ENCODE results near the gene KCNJ4.

DNA sequence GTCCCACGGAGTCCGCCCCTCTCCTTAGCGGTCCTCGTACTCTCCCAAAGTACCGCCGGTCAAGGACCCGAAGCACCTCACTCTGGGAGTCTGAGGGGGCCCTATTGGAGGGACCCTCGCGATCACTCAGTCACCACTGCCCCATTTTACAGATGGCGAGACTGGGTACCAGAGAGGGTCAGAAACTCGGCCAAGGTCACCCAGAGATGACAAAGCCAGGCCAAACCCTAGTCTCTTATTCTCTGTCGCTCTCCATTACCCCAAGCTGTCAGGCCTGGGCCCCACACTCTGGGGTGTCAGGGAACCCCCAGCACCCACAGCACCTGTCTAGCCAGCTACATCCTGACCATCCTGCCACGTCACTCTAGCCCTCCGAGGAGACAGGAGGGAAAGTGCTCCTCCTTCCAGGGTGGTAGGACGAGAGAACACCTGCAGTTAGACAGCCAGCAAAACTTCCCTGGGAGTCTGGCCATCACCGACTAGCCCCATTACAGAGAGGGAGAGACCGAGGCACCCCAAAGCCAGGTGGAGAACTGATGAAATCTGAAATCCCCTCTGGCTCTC is 1.4 kb upstream of the KCNJ4 start:
- TF ChIP-seq, protein P1, sequence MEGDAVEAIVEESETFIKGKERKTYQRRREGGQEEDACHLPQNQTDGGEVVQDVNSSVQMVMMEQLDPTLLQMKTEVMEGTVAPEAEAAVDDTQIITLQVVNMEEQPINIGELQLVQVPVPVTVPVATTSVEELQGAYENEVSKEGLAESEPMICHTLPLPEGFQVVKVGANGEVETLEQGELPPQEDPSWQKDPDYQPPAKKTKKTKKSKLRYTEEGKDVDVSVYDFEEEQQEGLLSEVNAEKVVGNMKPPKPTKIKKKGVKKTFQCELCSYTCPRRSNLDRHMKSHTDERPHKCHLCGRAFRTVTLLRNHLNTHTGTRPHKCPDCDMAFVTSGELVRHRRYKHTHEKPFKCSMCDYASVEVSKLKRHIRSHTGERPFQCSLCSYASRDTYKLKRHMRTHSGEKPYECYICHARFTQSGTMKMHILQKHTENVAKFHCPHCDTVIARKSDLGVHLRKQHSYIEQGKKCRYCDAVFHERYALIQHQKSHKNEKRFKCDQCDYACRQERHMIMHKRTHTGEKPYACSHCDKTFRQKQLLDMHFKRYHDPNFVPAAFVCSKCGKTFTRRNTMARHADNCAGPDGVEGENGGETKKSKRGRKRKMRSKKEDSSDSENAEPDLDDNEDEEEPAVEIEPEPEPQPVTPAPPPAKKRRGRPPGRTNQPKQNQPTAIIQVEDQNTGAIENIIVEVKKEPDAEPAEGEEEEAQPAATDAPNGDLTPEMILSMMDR (conservative IDR thresholded peaks at IDR 0.05; ENCODE audit: low read depth, low read length) = no peak
- no peak for TF ChIP-seq EZH2 (IDR thresholded peaks at IDR 0.05; ENCODE audit: low read length, unreplicated experiment)
